C4-2B (cell line): ENCODE results near the gene SHLD1.

Experiments
- ZFX ChIP-seq: fragments of 450-650 bp; IDR thresholded peaks from 2 replicates; pipeline ENCODE4 v1.6.1; 2017
- TF ChIP-seq, protein P1 (sequence below): fragments of 450-650 bp; conservative IDR thresholded peaks from 2 replicates; pipeline ENCODE4 v1.5.1; 2017; ENCODE audit warnings: mild to moderate bottlenecking

DNA sequence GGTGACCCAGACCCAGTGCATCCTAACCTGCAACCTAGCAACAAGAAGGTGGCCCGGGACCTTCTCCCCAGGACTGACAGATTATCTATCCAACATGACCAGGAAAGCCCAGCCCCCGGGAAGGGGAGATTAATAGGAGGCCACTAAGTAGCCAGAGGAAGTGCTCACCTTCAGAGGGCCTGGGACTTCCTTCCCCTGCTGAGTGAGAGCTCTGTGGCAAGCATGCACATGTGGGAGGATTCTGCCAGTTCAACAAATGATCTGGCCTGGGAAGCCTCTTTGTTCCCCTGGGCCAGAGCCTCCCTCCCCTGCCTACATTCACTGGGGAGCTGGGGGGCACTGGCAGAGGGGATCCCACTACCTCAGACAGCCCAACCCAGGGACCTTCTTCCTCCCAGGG is 39.6 kb downstream of the SHLD1 start:
- TF ChIP-seq, protein P1, sequence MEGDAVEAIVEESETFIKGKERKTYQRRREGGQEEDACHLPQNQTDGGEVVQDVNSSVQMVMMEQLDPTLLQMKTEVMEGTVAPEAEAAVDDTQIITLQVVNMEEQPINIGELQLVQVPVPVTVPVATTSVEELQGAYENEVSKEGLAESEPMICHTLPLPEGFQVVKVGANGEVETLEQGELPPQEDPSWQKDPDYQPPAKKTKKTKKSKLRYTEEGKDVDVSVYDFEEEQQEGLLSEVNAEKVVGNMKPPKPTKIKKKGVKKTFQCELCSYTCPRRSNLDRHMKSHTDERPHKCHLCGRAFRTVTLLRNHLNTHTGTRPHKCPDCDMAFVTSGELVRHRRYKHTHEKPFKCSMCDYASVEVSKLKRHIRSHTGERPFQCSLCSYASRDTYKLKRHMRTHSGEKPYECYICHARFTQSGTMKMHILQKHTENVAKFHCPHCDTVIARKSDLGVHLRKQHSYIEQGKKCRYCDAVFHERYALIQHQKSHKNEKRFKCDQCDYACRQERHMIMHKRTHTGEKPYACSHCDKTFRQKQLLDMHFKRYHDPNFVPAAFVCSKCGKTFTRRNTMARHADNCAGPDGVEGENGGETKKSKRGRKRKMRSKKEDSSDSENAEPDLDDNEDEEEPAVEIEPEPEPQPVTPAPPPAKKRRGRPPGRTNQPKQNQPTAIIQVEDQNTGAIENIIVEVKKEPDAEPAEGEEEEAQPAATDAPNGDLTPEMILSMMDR = no peak
- TF ChIP-seq ZFX = no peak
